Measurements from ENCODE around the gene CTPS1. TPM values are rescaled to one million over a fixed set of nuclear protein-coding genes. Genes with fewer than 3 reads are reported as not detected.
A peak's percentile ranks its signal among the peaks of the same experiment; 100 is the strongest.

Gene CTPS1
- total RNA-seq, 4 donors from 2014 or later, result 9.5 to 24.3 (median 14.7) TPM

DNA sequence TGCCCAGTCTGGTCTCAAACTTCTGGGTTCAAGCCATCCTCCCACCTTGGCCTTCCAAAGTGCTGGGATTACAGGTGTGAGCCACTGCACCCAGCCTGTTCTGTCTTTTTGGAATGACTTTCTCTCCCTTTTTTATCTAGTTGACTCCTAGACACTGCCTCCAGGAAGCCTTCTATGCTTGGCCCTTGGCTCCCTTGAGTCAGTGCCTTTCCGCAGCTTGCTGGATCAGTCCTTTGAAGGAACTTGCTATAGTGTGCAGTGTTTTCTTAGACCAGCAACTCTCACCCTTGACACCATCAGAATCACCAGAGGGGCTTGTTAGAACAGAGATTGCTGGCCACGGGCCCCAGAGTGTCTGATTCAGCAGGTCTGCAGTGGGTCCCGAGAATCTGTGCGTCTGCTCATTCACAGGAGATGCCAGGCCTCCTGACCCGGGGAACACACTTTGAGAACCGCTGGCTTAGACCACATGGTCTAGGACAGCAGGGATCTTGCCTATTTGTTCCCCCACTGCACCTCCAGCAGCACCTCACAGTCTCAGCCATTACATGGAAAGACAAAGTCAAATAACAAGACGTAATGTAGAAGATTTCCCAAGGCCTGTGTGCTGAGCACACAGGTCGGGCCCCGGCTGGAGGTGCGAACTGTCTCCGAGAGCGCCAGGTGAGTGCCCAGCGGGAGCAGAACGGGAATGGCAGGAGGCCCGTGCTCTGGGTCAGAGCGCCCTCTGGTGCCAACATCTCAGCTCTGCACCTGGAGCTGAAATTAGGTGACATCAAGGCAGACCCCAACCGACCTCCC is 27.4 kb upstream of the CTPS1 start:
- intact Hi-C loops (cut with DNase I; ENCODE audit: low total_unique reads), result loop anchor here (1.0 to 2.0 kb wide), 3 partner anchors 102 to 340 kb away; no protein-coding TSS in a partner anchor
- Histone ChIP-seq H3K27ac (no peak overlapping the region), H3K36me3 (no peaks in the 10 kb centered on the region), H3K27me3 (peaks cover 0 to 4% (median 0%) of the 10 kb centered on the region in 3 donors), H3K9me3 (no peaks in the 10 kb centered on the region), H3K4me3 (no peak overlapping the region), H3K4me1 (no peaks in the 10 kb centered on the region)
- in situ Hi-C loops (cut with MboI; ENCODE audit: low sequenced_read_pairs in 4 of 4), result loop anchor here (5.0 to 10.0 kb wide), 4 partner anchors 100 to 337 kb away; no protein-coding TSS in a partner anchor
- TF ChIP-seq POLR2A (IDR thresholded peaks at IDR 0.05), result no peak
- TF ChIP-seq, protein P1, sequence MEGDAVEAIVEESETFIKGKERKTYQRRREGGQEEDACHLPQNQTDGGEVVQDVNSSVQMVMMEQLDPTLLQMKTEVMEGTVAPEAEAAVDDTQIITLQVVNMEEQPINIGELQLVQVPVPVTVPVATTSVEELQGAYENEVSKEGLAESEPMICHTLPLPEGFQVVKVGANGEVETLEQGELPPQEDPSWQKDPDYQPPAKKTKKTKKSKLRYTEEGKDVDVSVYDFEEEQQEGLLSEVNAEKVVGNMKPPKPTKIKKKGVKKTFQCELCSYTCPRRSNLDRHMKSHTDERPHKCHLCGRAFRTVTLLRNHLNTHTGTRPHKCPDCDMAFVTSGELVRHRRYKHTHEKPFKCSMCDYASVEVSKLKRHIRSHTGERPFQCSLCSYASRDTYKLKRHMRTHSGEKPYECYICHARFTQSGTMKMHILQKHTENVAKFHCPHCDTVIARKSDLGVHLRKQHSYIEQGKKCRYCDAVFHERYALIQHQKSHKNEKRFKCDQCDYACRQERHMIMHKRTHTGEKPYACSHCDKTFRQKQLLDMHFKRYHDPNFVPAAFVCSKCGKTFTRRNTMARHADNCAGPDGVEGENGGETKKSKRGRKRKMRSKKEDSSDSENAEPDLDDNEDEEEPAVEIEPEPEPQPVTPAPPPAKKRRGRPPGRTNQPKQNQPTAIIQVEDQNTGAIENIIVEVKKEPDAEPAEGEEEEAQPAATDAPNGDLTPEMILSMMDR (IDR thresholded peaks at IDR 0.05 in 4 of 5, conservative IDR thresholded peaks at IDR 0.05 in 1 of 5), result peak; percentile 73 to 88 (median 86)
- DNase-seq, result peak; percentile 32 to 53
- ATAC-seq, result peak; percentile 56 to 75

DNA sequence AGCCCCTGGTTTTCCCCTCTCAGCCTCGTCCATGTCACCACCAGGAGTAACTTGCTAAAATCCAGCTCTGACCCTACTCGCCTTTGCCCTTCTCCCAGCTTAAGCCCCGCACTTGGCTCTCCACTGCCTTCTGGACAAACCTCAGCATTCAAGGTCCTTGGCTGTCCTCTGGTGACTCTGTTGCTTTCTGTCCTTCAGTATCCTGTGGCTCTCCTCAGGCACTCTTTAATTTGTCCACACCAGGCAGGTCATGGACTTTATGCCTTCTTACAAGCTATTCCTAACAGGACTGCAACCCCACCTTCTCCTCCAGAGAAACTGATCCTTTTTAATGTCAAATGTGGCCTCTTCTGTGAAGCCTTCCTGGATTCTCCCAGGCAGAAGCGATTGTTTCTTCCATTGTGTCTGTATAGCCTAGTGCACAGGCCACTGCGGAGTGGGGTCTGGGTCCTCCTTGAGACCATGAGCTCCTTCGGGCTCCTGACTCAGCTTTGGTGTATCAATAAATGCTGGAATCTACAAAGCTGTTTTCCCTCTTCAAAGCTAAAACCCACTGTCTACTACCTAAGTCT is 26.7 kb upstream of the CTPS1 start:
- DNase-seq (no peak), ATAC-seq (no peak)
- in situ Hi-C loops (cut with MboI; ENCODE audit: low sequenced_read_pairs in 4 of 4) (loop anchor here (5.0 to 10.0 kb wide), 4 partner anchors 101 to 338 kb away; no protein-coding TSS in a partner anchor), intact Hi-C loops (cut with DNase I; ENCODE audit: low total_unique reads) (loop anchor here (1.0 to 2.0 kb wide), 3 partner anchors 103 to 341 kb away; no protein-coding TSS in a partner anchor)
- Histone ChIP-seq H3K9me3 (no peaks in the 10 kb centered on the region), H3K4me3 (no peak overlapping the region), H3K27me3 (peaks cover 0 to 4% (median 0%) of the 10 kb centered on the region in 3 donors), H3K27ac (no peak overlapping the region), H3K4me1 (no peaks in the 10 kb centered on the region), H3K36me3 (no peaks in the 10 kb centered on the region)
- no peak for TF ChIP-seq POLR2A (IDR thresholded peaks at IDR 0.05)
- TF ChIP-seq, protein P1 (IDR thresholded peaks at IDR 0.05 in 4 of 5, conservative IDR thresholded peaks at IDR 0.05 in 1 of 5), result peak in 2 of 5 experiments; percentile 9 to 14

DNA sequence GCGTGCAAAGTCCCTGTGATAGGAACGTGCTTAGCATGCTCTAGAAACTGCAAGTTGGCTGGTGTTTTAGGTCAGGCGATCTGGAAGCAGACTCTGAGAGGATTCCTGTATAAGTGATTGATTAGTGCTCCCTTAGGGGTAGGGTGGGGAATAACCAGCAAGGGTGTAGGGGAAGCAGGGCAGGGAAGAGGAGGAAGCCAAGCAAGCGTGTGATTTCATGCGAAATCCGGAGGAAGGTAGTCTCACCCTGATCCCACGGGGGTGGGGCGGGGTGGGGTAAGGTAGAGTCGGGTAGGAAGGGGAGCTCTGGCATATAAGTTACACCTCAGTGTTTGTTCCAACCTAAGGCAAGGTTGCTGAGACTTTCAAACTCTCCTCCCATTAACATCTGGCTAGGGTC is 24.9 kb upstream of the CTPS1 start:
- Histone ChIP-seq H3K27ac (no peak overlapping the region), H3K9me3 (no peaks in the 10 kb centered on the region), H3K4me3 (no peak overlapping the region), H3K27me3 (no peaks in the 10 kb centered on the region), H3K4me1 (no peaks in the 10 kb centered on the region), H3K36me3 (no peaks in the 10 kb centered on the region)
- in situ Hi-C loops (cut with MboI; ENCODE audit: low sequenced_read_pairs in 4 of 4) (loop anchor here (5.0 to 10.0 kb wide), 4 partner anchors 102 to 340 kb away; no protein-coding TSS in a partner anchor), intact Hi-C loops (cut with DNase I; ENCODE audit: low total_unique reads) (no loop called here)
- ATAC-seq (no peak), DNase-seq (no peak)
- TF ChIP-seq POLR2A (IDR thresholded peaks at IDR 0.05), result no peak
- TF ChIP-seq, protein P1 (IDR thresholded peaks at IDR 0.05 in 4 of 5, conservative IDR thresholded peaks at IDR 0.05 in 1 of 5), result no peak

DNA sequence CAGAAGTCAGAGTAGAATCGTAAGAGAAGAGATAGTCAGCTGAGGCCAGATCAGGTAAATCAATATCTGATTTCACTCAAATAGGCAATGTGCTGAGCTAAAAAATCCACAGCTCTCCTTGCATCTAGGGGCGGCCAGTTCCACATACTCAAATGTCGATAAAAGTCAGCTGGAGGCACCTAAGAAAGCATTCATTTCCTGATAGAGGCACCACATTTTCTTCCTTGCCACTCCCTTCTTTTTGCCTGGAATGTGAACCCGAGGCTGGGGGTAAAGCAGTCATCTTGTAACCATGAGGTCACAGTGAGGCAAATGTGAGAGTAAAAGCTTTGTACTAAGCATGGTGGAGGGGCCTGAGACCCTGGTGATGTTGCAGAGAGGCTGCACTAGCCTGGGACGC is 24.2 kb upstream of the CTPS1 start:
- no peak overlapping the region for H3K27ac ChIP-seq
- TF ChIP-seq POLR2A (IDR thresholded peaks at IDR 0.05), result no peak
- TF ChIP-seq, protein P1 (IDR thresholded peaks at IDR 0.05 in 4 of 5, conservative IDR thresholded peaks at IDR 0.05 in 1 of 5), result no peak
- DNase-seq (no peak), ATAC-seq (no peak)
- in situ Hi-C loops (cut with MboI; ENCODE audit: low sequenced_read_pairs in 4 of 4) (loop anchor here (10.0 kb wide), 3 partner anchors 110 to 340 kb away; no protein-coding TSS in a partner anchor), intact Hi-C loops (cut with DNase I; ENCODE audit: low total_unique reads) (no loop called here)
- no peaks in the 10 kb centered on the region for H3K9me3 ChIP-seq
- H3K4me1 ChIP-seq, result no peaks in the 10 kb centered on the region
- no peak overlapping the region for H3K4me3 ChIP-seq
- no peaks in the 10 kb centered on the region for H3K36me3 ChIP-seq
- H3K27me3 ChIP-seq, result no peaks in the 10 kb centered on the region

Measured in gastrocnemius medialis (tissue), 4 donors.